MM.1S (cell line): Measurements from ENCODE around the gene MED13L.

ENCODE experiments used
- CTCF ChIP-seq: fragments of 300-600 bp; sonication (generic); IDR thresholded peaks from 2 replicates; pipeline ENCODE4 v1.5.1; 2016; ENCODE audit warnings: antibody characterized with exemption, low read length, mixed read lengths
- EZH2 ChIP-seq: fragments of 300-600 bp; sonication (generic); optimal IDR thresholded peaks from 2 replicates; pipeline ENCODE3; 2017; ENCODE audit warnings: low read depth, mild to moderate bottlenecking, antibody characterized with exemption, low read length, mixed read lengths
- EZH2phosphoT487 ChIP-seq: fragments of 300-600 bp; sonication (generic); IDR thresholded peaks from 2 replicates; pipeline ENCODE4 v1.6.1; 2018; ENCODE audit warnings: antibody characterized with exemption, low read length

- TF ChIP-seq EZH2 (no peak), CTCF (no peak), EZH2phosphoT487 (no peak)
These were observed 24.9 kb upstream of the MED13L start for GRCh38 chr12:116302166-116303058.
